ENCODE data around the gene P2RY14.
A peak's percentile ranks its signal among the peaks of the same experiment; 100 is the strongest.

P2RY14 gene

GRCh38 chr3:151278230-151278629, at the start of gene P2RY14:
Gene P2RY14 (minus strand): TSS chr3:151278542. CDS start chr3:151214316, 64,226 bp downstream.
- no peak for DNase-seq (ENCODE audit: low read depth)

- no peak for DNase-seq (ENCODE audit: low read depth)
Observed at GRCh38 chr3:151327571-151328198, 49.3 kb upstream of the P2RY14 start.

- DNase-seq (ENCODE audit: low read depth): no peak
Observed at GRCh38 chr3:151322511-151322910, 44.2 kb upstream of the P2RY14 start.

GRCh38 chr3:151321526-151321925, 43.2 kb upstream of the P2RY14 start:
- no peak for DNase-seq (ENCODE audit: low read depth)

- DNase-seq (ENCODE audit: low read depth): no peak
Observed at GRCh38 chr3:151320131-151320530, 41.8 kb upstream of the P2RY14 start.

GRCh38 chr3:151319628-151320027, 41.3 kb upstream of the P2RY14 start:
- DNase-seq (ENCODE audit: low read depth): no peak

GRCh38 chr3:151318991-151319390, 40.6 kb upstream of the P2RY14 start:
- DNase-seq (ENCODE audit: low read depth): no peak

- no peak for DNase-seq (ENCODE audit: low read depth)
Observed at GRCh38 chr3:151318313-151318712, 40.0 kb upstream of the P2RY14 start.

GRCh38 chr3:151316267-151316991, 38.1 kb upstream of the P2RY14 start, which contains the start of gene GPR87:
Gene GPR87 (minus strand): TSS chr3:151316820. CDS start chr3:151300100, 16,720 bp downstream.
- DNase-seq (ENCODE audit: low read depth): peak; percentile 15

- no peak for DNase-seq (ENCODE audit: low read depth)
Observed at GRCh38 chr3:151315846-151316245, 37.5 kb upstream of the P2RY14 start.

- no peak for DNase-seq (ENCODE audit: low read depth)
Observed at GRCh38 chr3:151315136-151315535, 36.8 kb upstream of the P2RY14 start.

- no peak for DNase-seq (ENCODE audit: low read depth)
Observed at GRCh38 chr3:151314593-151314992, 36.3 kb upstream of the P2RY14 start.

GRCh38 chr3:151314137-151314536, 35.8 kb upstream of the P2RY14 start:
- DNase-seq (ENCODE audit: low read depth): no peak

GRCh38 chr3:151312972-151313371, 34.6 kb upstream of the P2RY14 start:
- no peak for DNase-seq (ENCODE audit: low read depth)

- no peak for DNase-seq (ENCODE audit: low read depth)
Observed at GRCh38 chr3:151309566-151309965, 31.2 kb upstream of the P2RY14 start.

GRCh38 chr3:151307583-151308488, 29.5 kb upstream of the P2RY14 start:
- DNase-seq (ENCODE audit: low read depth): no peak

GRCh38 chr3:151307131-151307530, 28.8 kb upstream of the P2RY14 start:
- no peak for DNase-seq (ENCODE audit: low read depth)

- DNase-seq (ENCODE audit: low read depth): no peak
Observed at GRCh38 chr3:151306168-151306810, 27.9 kb upstream of the P2RY14 start.

GRCh38 chr3:151305775-151306151, 27.4 kb upstream of the P2RY14 start:
- no peak for DNase-seq (ENCODE audit: low read depth)

- DNase-seq (ENCODE audit: low read depth): peak; percentile 30
Observed at GRCh38 chr3:151305060-151305774, 26.9 kb upstream of the P2RY14 start.

- DNase-seq (ENCODE audit: low read depth): no peak
Observed at GRCh38 chr3:151303751-151304150, 25.4 kb upstream of the P2RY14 start.
